ENCODE data around the gene NPR3. TPM values are rescaled to one million over a fixed set of nuclear protein-coding genes. Genes with fewer than 3 reads are reported as not detected.
A peak's percentile ranks its signal among the peaks of the same experiment; 100 is the strongest.

Gene NPR3
- polyA plus RNA-seq, 1 of the 3 experiments (the other 2 are of a cell fraction) = 35.8 TPM

DNA sequence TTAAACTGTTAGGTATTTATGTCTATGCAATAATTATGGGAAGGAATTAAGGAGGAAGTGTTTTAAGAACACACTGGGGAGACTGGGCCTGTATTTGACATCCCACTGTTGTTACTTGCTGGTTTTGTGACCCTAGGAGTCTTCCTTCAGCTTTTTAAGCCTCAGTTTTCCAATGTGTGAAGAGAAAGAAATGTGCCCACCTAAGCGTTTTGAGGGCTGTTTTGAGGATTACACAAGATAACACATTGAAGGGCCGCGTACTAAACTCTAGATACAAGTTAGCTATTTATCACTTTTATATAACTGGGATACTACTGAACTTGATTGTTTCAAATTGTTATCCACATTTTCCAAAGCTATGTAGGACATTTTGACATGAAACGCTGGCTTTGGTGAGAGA, 72.5 kb downstream of the NPR3 start:
- H3K27ac ChIP-seq (ENCODE audit: low read depth in 2 of 2, low read length in 1 of 2) = no peak overlapping the region
- H3K4me2 ChIP-seq = no peak overlapping the region
- TF ChIP-seq EP300 (IDR thresholded peaks at IDR 0.05; ENCODE audit: borderline replicate concordance in 1 of 2, low read depth in 1 of 2, low read length in 1 of 2) = no peak
- no peak for TF ChIP-seq ELF1 (IDR thresholded peaks at IDR 0.05)
- no peak for TF ChIP-seq TCF12 (IDR thresholded peaks at IDR 0.05)
- TF ChIP-seq FOXM1 (IDR thresholded peaks at IDR 0.05; ENCODE audit: low read depth) = no peak
- no peak for TF ChIP-seq FOXJ3 (CRISPR knock-in tag; IDR thresholded peaks at IDR 0.05)
- no peak for TF ChIP-seq MXI1 (IDR thresholded peaks at IDR 0.05; ENCODE audit: low read depth, low read length)
- no peaks in the 10 kb centered on the region for H3K9me3 ChIP-seq
- ChIA-PET POLR2A (no interaction called here), CTCF (no interaction called here)
- peaks cover 30% of the 10 kb centered on the region for H3F3A ChIP-seq (replicated peaks; ENCODE audit: insufficient read depth)
- no peaks in the 10 kb centered on the region for H3K27me3 ChIP-seq (ENCODE audit: insufficient read depth)
- H3K4me3 ChIP-seq (ENCODE audit: low read depth in 2 of 2, low read length in 1 of 2) = no peak overlapping the region
- H3K4me1 ChIP-seq (ENCODE audit: control insufficient read depth in 1 of 2, insufficient read depth in 2 of 2, low read depth in 1 of 2, low read length in 1 of 2) = peaks cover 0 to 20% of the 10 kb centered on the region in 2 experiments; a peak in 3 of 4 replicates
- no peak overlapping the region for H2AFZ ChIP-seq (ENCODE audit: low read depth)
- H3K36me3 ChIP-seq (replicated peaks in 1 of 2; ENCODE audit: control insufficient read depth in 1 of 2, insufficient read depth in 2 of 2, low read length in 1 of 2) = peaks cover 0 to 86% of the 10 kb centered on the region in 2 experiments
- no peak overlapping the region for H3K9ac ChIP-seq
- H3K79me2 ChIP-seq (ENCODE audit: insufficient read depth) = peaks cover 6% of the 10 kb centered on the region; the same call in 1 of the 2 replicates
- no peaks in the 10 kb centered on the region for H4K20me1 ChIP-seq (ENCODE audit: insufficient read depth)
- 78% methylated on average over 4 of the region's 4 CpGs for WGBS (ENCODE audit: low lambda C conversion rate)
- no peak for DNase-seq
- H3K9me2 ChIP-seq = no peaks in the 10 kb centered on the region

- Histone ChIP-seq H3K36me3 (replicated peaks in 1 of 2; ENCODE audit: control insufficient read depth in 1 of 2, insufficient read depth in 2 of 2, low read length in 1 of 2) (peaks cover 0 to 85% of the 10 kb centered on the region in 2 experiments), H3K79me2 (ENCODE audit: insufficient read depth) (peaks cover 6% of the 10 kb centered on the region; the same call in 1 of the 2 replicates), H3F3A (replicated peaks; ENCODE audit: insufficient read depth) (peaks cover 33% of the 10 kb centered on the region), H3K9ac (no peak overlapping the region), H3K27ac (ENCODE audit: low read depth in 2 of 2, low read length in 1 of 2) (peak overlapping the region in 1 of 2 experiments; percentile 76; a peak in 2 of 4 replicates), H3K4me3 (ENCODE audit: low read depth in 2 of 2, low read length in 1 of 2) (no peak overlapping the region), H3K9me3 (no peaks in the 10 kb centered on the region), H3K4me2 (peak overlapping the region; percentile 24; the same call in 1 of the 2 replicates), H4K20me1 (ENCODE audit: insufficient read depth) (no peaks in the 10 kb centered on the region), H3K27me3 (ENCODE audit: insufficient read depth) (no peaks in the 10 kb centered on the region), H2AFZ (ENCODE audit: low read depth) (no peak overlapping the region), H3K9me2 (no peaks in the 10 kb centered on the region), H3K4me1 (ENCODE audit: control insufficient read depth in 1 of 2, insufficient read depth in 2 of 2, low read depth in 1 of 2, low read length in 1 of 2) (peaks cover 0 to 18% of the 10 kb centered on the region in 2 experiments)
- ChIA-PET CTCF (interaction anchor here (0.5 to 0.9 kb wide), 2 partner anchors 117 to 1184 kb away, joined by 3 read pairs; no protein-coding TSS in a partner anchor), POLR2A (no interaction called here)
- no peak for TF ChIP-seq NRF1 (IDR thresholded peaks at IDR 0.05; ENCODE audit: low read depth, low read length)
- peak; percentile 71; the same call in 1 of the 2 replicates for TF ChIP-seq TEAD4 (IDR thresholded peaks at IDR 0.05; ENCODE audit: borderline replicate concordance, insufficient read depth)
- peak; percentile 84 for TF ChIP-seq NFIC (IDR thresholded peaks at IDR 0.05; ENCODE audit: borderline replicate concordance)
- TF ChIP-seq PBX3 (IDR thresholded peaks at IDR 0.05) = peak; percentile 84
- TF ChIP-seq POLR2AphosphoS5 (IDR thresholded peaks at IDR 0.05; ENCODE audit: low read depth, low read length) = no peak; the same call in 1 of the 2 replicates
- TF ChIP-seq TCF12 (IDR thresholded peaks at IDR 0.05) = peak; percentile 90
- peak; percentile 35; the same call in 1 of the 2 replicates for TF ChIP-seq JUND (IDR thresholded peaks at IDR 0.05)
- TF ChIP-seq FOXM1 (IDR thresholded peaks at IDR 0.05; ENCODE audit: low read depth) = peak; percentile 51; the same call in 1 of the 2 replicates
- no peak for TF ChIP-seq RFX5 (IDR thresholded peaks at IDR 0.05; ENCODE audit: low read length)
- TF ChIP-seq IRF3 (IDR thresholded peaks at IDR 0.05; ENCODE audit: low read depth, low read length) = no peak
- TF ChIP-seq, protein P1, sequence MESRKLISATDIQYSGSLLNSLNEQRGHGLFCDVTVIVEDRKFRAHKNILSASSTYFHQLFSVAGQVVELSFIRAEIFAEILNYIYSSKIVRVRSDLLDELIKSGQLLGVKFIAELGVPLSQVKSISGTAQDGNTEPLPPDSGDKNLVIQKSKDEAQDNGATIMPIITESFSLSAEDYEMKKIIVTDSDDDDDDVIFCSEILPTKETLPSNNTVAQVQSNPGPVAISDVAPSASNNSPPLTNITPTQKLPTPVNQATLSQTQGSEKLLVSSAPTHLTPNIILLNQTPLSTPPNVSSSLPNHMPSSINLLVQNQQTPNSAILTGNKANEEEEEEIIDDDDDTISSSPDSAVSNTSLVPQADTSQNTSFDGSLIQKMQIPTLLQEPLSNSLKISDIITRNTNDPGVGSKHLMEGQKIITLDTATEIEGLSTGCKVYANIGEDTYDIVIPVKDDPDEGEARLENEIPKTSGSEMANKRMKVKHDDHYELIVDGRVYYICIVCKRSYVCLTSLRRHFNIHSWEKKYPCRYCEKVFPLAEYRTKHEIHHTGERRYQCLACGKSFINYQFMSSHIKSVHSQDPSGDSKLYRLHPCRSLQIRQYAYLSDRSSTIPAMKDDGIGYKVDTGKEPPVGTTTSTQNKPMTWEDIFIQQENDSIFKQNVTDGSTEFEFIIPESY (IDR thresholded peaks at IDR 0.05; ENCODE audit: borderline replicate concordance, low read depth) = 0 out of 2 replicates have a peak, but pooled peaks have one; percentile 37
- TF ChIP-seq, protein P2, sequence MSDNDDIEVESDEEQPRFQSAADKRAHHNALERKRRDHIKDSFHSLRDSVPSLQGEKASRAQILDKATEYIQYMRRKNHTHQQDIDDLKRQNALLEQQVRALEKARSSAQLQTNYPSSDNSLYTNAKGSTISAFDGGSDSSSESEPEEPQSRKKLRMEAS (IDR thresholded peaks at IDR 0.05; ENCODE audit: low read depth) = peak; percentile 22; the same call in 1 of the 2 replicates
- TF ChIP-seq RXRA (IDR thresholded peaks at IDR 0.05; ENCODE audit: borderline replicate concordance, low read depth) = peak; percentile 46; the same call in 1 of the 2 replicates
- peak; percentile 18 to 73; a peak in 2 of 4 replicates for TF ChIP-seq EP300 (IDR thresholded peaks at IDR 0.05; ENCODE audit: borderline replicate concordance in 1 of 2, low read depth in 1 of 2, low read length in 1 of 2)
- 0 out of 2 replicates have a peak, but pooled peaks have one; percentile 6 for TF ChIP-seq ELF1 (IDR thresholded peaks at IDR 0.05)
- no peak for DNase-seq
- WGBS (ENCODE audit: low lambda C conversion rate) = 33% methylated on average over 3 of the region's 3 CpGs
These were observed 74.6 kb downstream of the NPR3 start for GRCh38 chr5:32785611-32786254.
